CD4-positive, CD25-positive, alpha-beta regulatory T cell (primary cell): ENCODE data around the gene MAGEB4. TPM values are rescaled to one million over a fixed set of nuclear protein-coding genes. Genes with fewer than 3 reads are reported as not detected.

Source experiments
- ATAC-seq, 2 donors: fragments of 150-1000 bp; cut with Tn5 transposase; one replicate each; pipeline ENCODE4 v1.10.0; 2021; ENCODE audit warnings: low read depth in 2 of 2, moderate number of reproducible peaks in 2 of 2, moderate library complexity in 1 of 2
- DNase-seq, 3 donors: peaks; one replicate each; pipeline versions ENCODE4 v3.0.0 to v3.0.0-alpha.2; 2012 to 2022; ENCODE audit warnings: mixed read lengths in 1 of 3
- H3K27ac ChIP-seq: one replicate; pipeline ENCODE4 v1.7.0; 2013; ENCODE audit warnings: mild to moderate bottlenecking, low read length; ENCODE audit not compliant: insufficient read depth, poor library complexity, severe bottlenecking
- H3K27me3 ChIP-seq: one replicate; pipeline ENCODE4 v1.7.0; 2013; ENCODE audit warnings: low read length; ENCODE audit not compliant: control insufficient read depth, insufficient read depth
- H3K36me3 ChIP-seq: one replicate; pipeline ENCODE4 v1.7.0; 2013; ENCODE audit warnings: mild to moderate bottlenecking, low read length, moderate library complexity; ENCODE audit not compliant: control insufficient read depth, insufficient read depth
- H3K4me1 ChIP-seq: 2 replicates; pipeline ENCODE4 v1.7.0; 2013; ENCODE audit warnings: mild to moderate bottlenecking, low read length; ENCODE audit not compliant: insufficient read depth, control insufficient read depth, poor library complexity, severe bottlenecking
- H3K4me3 ChIP-seq: one replicate; pipeline ENCODE4 v1.7.0; 2013; ENCODE audit warnings: low read depth, mild to moderate bottlenecking, low read length, moderate library complexity
- H3K9me3 ChIP-seq, 2 experiments: 1 replicate in 1 of 2; 2 replicates in 1 of 2; pipeline ENCODE4 v1.7.0; 2013; ENCODE audit warnings: low read length in 2 of 2, mild to moderate bottlenecking in 1 of 2, moderate library complexity in 1 of 2; ENCODE audit not compliant: control insufficient read depth in 2 of 2
- H3K27ac Mint-ChIP-seq, 3 donors: one replicate each; pipeline ENCODE4 v1.8.0; 2020 to 2022; ENCODE audit warnings: mild to moderate bottlenecking in 3 of 3, mixed read lengths in 3 of 3, moderate library complexity in 2 of 3
- H3K27me3 Mint-ChIP-seq: one replicate; pipeline ENCODE4 v1.8.0; 2022; ENCODE audit warnings: mild to moderate bottlenecking, mixed read lengths
- H3K36me3 Mint-ChIP-seq: one replicate; pipeline ENCODE4 v1.8.0; 2020; ENCODE audit warnings: mixed read lengths
- H3K4me1 Mint-ChIP-seq, 4 donors: one replicate each; pipeline ENCODE4 v1.8.0; 2020 to 2022; ENCODE audit warnings: mixed read lengths in 4 of 4, mild to moderate bottlenecking in 1 of 4
- H3K4me3 Mint-ChIP-seq, 4 donors: one replicate each; pipeline ENCODE4 v1.8.0; 2020 to 2022; ENCODE audit warnings: mild to moderate bottlenecking in 4 of 4, mixed read lengths in 4 of 4, moderate library complexity in 3 of 4
- H3K9me3 Mint-ChIP-seq, 7 donors: one replicate each; pipeline ENCODE4 v1.8.0; 2020 to 2022; ENCODE audit warnings: mixed read lengths in 7 of 7, mild to moderate bottlenecking in 3 of 7, moderate library complexity in 2 of 7
- polyA plus RNA-seq, 4 donors: library from polyadenylated mRNA; unstranded; fragments of 300-500 nt; fragmentation: Illumina TruSeq; gene quantifications; one replicate each; pipeline ENCODE4 v1.2.3, GENCODE V29; 2021
- total RNA-seq: library from RNA; stranded (reverse); gene quantifications from one replicate; pipeline ENCODE4 v1.2.3, GENCODE V29; 2022

The MAGEB4 gene
- total and polyA plus RNA-seq, 5 donors from 2014 or later: not detected

GRCh38 chrX:30220661-30221060 lies 21.1 kb upstream of the MAGEB4 start:
- H3K4me3 Mint-ChIP-seq: no peak overlapping the region
- no peaks in the 10 kb centered on the region for H3K4me1 Mint-ChIP-seq
- ATAC-seq: no peak

GRCh38 chrX:30224536-30224935 lies 17.3 kb upstream of the MAGEB4 start:
- Histone ChIP-seq H3K27ac (no peak overlapping the region), H3K27me3 (no peaks in the 10 kb centered on the region), H3K36me3 (no peaks in the 10 kb centered on the region), H3K4me3 (no peak overlapping the region), H3K4me1 (no peaks in the 10 kb centered on the region), H3K9me3 (no peaks in the 10 kb centered on the region)
- Mint-ChIP-seq H3K27me3 (no peaks in the 10 kb centered on the region), H3K4me3 (no peak overlapping the region), H3K9me3 (no peaks in the 10 kb centered on the region), H3K27ac (no peak overlapping the region), H3K4me1 (no peaks in the 10 kb centered on the region), H3K36me3 (no peaks in the 10 kb centered on the region)
- DNase-seq: no peak
- ATAC-seq: no peak

More at GRCh38 chrX:30220661-30221060, 21.1 kb upstream of the MAGEB4 start:
- Mint-ChIP-seq H3K27ac (no peak overlapping the region), H3K27me3 (no peaks in the 10 kb centered on the region), H3K36me3 (no peaks in the 10 kb centered on the region), H3K9me3 (no peaks in the 10 kb centered on the region)
- H3K4me3 ChIP-seq: no peak overlapping the region
- H3K4me1 ChIP-seq: no peaks in the 10 kb centered on the region
- no peaks in the 10 kb centered on the region for H3K9me3 ChIP-seq
- no peak overlapping the region for H3K27ac ChIP-seq
- H3K36me3 ChIP-seq: no peaks in the 10 kb centered on the region
- DNase-seq: no peak
- no peaks in the 10 kb centered on the region for H3K27me3 ChIP-seq

DNA sequence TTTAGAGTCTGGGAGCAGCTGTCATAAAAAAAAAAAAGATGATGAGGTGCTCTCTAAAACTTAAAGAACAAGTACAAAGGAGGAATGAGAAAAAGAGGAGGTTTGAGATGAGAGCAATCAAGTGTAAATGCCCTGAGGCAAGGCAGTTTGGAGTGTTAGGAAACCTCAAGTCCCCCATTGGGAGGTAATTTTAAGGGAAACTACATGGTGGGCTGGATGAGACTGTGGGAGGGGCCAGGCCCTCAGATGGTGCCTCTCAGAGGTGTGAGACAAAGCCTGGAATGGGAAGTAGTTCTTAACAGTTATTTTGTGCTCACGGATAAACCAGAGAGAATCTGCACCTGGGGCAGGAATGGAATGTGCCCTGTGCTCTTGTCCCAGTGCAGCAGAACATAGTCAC lies 13.3 kb upstream of the MAGEB4 start:
- no peaks in the 10 kb centered on the region for H3K27me3 Mint-ChIP-seq
- Histone ChIP-seq H3K27me3 (no peaks in the 10 kb centered on the region), H3K4me3 (no peak overlapping the region), H3K36me3 (no peaks in the 10 kb centered on the region), H3K4me1 (no peaks in the 10 kb centered on the region), H3K27ac (no peak overlapping the region), H3K9me3 (no peaks in the 10 kb centered on the region)
- ATAC-seq (no peak), DNase-seq (no peak)
- no peaks in the 10 kb centered on the region for H3K36me3 Mint-ChIP-seq
- H3K4me3 Mint-ChIP-seq: no peak overlapping the region
- H3K27ac Mint-ChIP-seq: peak overlapping the region in 1 of 3 donors; percentile 11
- H3K4me1 Mint-ChIP-seq: no peaks in the 10 kb centered on the region
- no peaks in the 10 kb centered on the region for H3K9me3 Mint-ChIP-seq

GRCh38 chrX:30230395-30230794 lies 11.4 kb upstream of the MAGEB4 start, which contains the start of gene MAGEB3:
Gene MAGEB3 (plus strand): TSS chrX:30230657. CDS start chrX:30235925, 5,268 bp downstream.
- H3K36me3 ChIP-seq: no peaks in the 10 kb centered on the region
- H3K4me3 ChIP-seq: no peak within 1 kb of the TSS
- no peaks in the 10 kb centered on the region for H3K4me1 ChIP-seq
- no peaks in the 10 kb centered on the region for H3K4me1 Mint-ChIP-seq
- no peak within 1 kb of the TSS for H3K27ac Mint-ChIP-seq
- no peaks in the 10 kb centered on the region for H3K27me3 Mint-ChIP-seq
- H3K36me3 Mint-ChIP-seq: no peaks in the 10 kb centered on the region
- no peak within 1 kb of the TSS for H3K4me3 Mint-ChIP-seq
- H3K27ac ChIP-seq: no peak within 1 kb of the TSS
- H3K9me3 Mint-ChIP-seq: no peaks in the 10 kb centered on the region
- no peaks in the 10 kb centered on the region for H3K27me3 ChIP-seq
- no peak for DNase-seq
- no peaks in the 10 kb centered on the region for H3K9me3 ChIP-seq
- ATAC-seq: no peak

DNA sequence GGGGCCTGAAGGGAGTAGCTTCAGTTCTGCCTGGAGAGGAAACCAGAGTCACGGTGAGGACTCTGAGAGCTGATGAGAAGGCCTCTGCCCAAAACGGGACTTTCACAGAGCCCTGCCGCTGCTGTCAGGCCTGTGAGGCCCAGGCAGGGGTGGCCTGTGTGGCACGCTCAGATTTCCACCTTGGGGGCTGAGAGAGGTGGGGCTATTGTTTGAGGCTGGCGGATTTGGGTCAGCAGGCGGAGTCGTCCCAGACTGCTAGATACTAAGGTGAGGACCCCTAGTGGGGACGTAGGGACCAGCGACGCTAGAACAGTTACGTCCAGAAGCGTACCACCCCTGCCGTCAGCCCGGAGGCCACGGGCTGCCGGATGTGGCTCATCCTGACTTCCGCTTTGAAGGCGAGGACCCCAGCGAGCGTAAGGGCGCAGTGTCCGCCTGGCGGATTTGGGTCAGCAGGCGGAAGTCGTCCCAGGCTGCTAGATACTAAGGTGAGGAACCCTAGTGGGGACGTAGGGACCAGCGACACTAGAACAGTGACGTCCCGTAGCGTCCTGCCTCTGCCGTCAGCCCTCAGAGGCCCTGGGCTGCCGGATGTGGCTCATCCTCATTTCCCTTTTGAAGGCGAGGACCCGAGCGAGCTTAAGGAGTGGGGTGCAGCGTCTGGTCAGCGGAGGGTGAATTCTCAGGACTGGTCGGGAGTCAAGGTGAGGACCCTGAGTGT lies 5.1 kb downstream of the MAGEB4 start, which contains the start of gene MAGEB1:
Gene MAGEB1, plus strand, starts transcription at position 378 of the 721 bp plus-strand sequence. CDS start 3,348 bp downstream, outside the sequence.
- Histone ChIP-seq H3K36me3 (no peaks in the 10 kb centered on the region), H3K4me1 (no peaks in the 10 kb centered on the region), H3K27me3 (no peaks in the 10 kb centered on the region), H3K9me3 (no peaks in the 10 kb centered on the region), H3K4me3 (no peak within 1 kb of the TSS), H3K27ac (no peak within 1 kb of the TSS)
- no peak within 1 kb of the TSS for H3K4me3 Mint-ChIP-seq
- no peaks in the 10 kb centered on the region for H3K27me3 Mint-ChIP-seq
- H3K9me3 Mint-ChIP-seq: peaks cover 0 to 6% (median 0%) of the 10 kb centered on the region in 7 donors
- ATAC-seq (no peak), DNase-seq (no peak)
- no peaks in the 10 kb centered on the region for H3K4me1 Mint-ChIP-seq
- H3K27ac Mint-ChIP-seq: no peak within 1 kb of the TSS
- H3K36me3 Mint-ChIP-seq: no peaks in the 10 kb centered on the region

- H3K36me3 Mint-ChIP-seq: no peaks in the 10 kb centered on the region
- Histone ChIP-seq H3K4me3 (no peak overlapping the region), H3K27ac (no peak overlapping the region), H3K9me3 (no peaks in the 10 kb centered on the region), H3K27me3 (no peaks in the 10 kb centered on the region), H3K4me1 (no peaks in the 10 kb centered on the region), H3K36me3 (no peaks in the 10 kb centered on the region)
- ATAC-seq: no peak
- H3K27ac Mint-ChIP-seq: no peak overlapping the region
- H3K27me3 Mint-ChIP-seq: no peaks in the 10 kb centered on the region
- no peak overlapping the region for H3K4me3 Mint-ChIP-seq
- H3K9me3 Mint-ChIP-seq: peaks cover 0 to 6% (median 0%) of the 10 kb centered on the region in 7 donors
- H3K4me1 Mint-ChIP-seq: no peaks in the 10 kb centered on the region
- DNase-seq: no peak
These were observed 7.1 kb downstream of the MAGEB4 start for GRCh38 chrX:30248854-30249253.

- Mint-ChIP-seq H3K36me3 (no peaks in the 10 kb centered on the region), H3K9me3 (peaks cover 0 to 6% (median 0%) of the 10 kb centered on the region in 7 donors), H3K27me3 (peaks cover 4% of the 10 kb centered on the region), H3K4me3 (no peak overlapping the region), H3K27ac (no peak overlapping the region), H3K4me1 (no peaks in the 10 kb centered on the region)
- Histone ChIP-seq H3K27me3 (no peaks in the 10 kb centered on the region), H3K4me3 (no peak overlapping the region), H3K4me1 (no peaks in the 10 kb centered on the region), H3K9me3 (no peaks in the 10 kb centered on the region), H3K27ac (no peak overlapping the region), H3K36me3 (no peaks in the 10 kb centered on the region)
- DNase-seq (no peak), ATAC-seq (no peak)
These were observed 11.5 kb downstream of the MAGEB4 start for GRCh38 chrX:30253257-30253656.

GRCh38 chrX:30259927-30260326 lies 18.1 kb downstream of the MAGEB4 start:
- no peak for ATAC-seq

More at GRCh38 chrX:30259927-30260326, 18.1 kb downstream of the MAGEB4 start:
- no peaks in the 10 kb centered on the region for H3K4me1 ChIP-seq
- H3K27me3 ChIP-seq: no peaks in the 10 kb centered on the region
- no peak overlapping the region for H3K4me3 Mint-ChIP-seq
- H3K36me3 Mint-ChIP-seq: no peaks in the 10 kb centered on the region
- no peaks in the 10 kb centered on the region for H3K4me1 Mint-ChIP-seq
- H3K4me3 ChIP-seq: no peak overlapping the region
- peaks cover 0 to 3% (median 0%) of the 10 kb centered on the region in 7 donors for H3K9me3 Mint-ChIP-seq
- peaks cover 4% of the 10 kb centered on the region for H3K27me3 Mint-ChIP-seq
- H3K36me3 ChIP-seq: no peaks in the 10 kb centered on the region
- H3K27ac Mint-ChIP-seq: no peak overlapping the region
- H3K9me3 ChIP-seq: no peaks in the 10 kb centered on the region
- no peak for DNase-seq
- H3K27ac ChIP-seq: no peak overlapping the region
